ENCODE results near the gene LNP1.
"Not testable (repeated sequence)": the region's sequence is repeated elsewhere in the genome, so short reads cannot be mapped to it uniquely, and the experiment has no call there.

LNP1 gene, protein sequence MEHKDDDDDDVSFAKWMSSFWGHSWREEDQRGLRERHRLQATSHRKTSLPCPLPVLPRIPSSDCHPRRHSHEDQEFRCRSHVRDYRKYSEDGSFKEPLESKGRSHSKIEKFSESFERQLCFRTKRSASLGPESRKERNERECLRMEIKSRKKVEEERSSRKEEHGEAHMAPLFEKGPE

GRCh38 chr3:100400780-100401673 lies at the start of gene LNP1, which contains the start of gene TOMM70:
Gene LNP1, plus strand, starts transcription at chr3:100401539. Its CDS starts 28,191 bp downstream, at chr3:100429730.
Gene TOMM70, minus strand, starts transcription at chr3:100401089. Its CDS starts 140 bp downstream, at chr3:100400949.
- DNase-seq (ENCODE audit: low read depth): peak; percentile 77

- not testable (repeated sequence) for DNase-seq (ENCODE audit: low read depth)
Observed at GRCh38 chr3:100351770-100352169, 49.6 kb upstream of the LNP1 start.

DNA sequence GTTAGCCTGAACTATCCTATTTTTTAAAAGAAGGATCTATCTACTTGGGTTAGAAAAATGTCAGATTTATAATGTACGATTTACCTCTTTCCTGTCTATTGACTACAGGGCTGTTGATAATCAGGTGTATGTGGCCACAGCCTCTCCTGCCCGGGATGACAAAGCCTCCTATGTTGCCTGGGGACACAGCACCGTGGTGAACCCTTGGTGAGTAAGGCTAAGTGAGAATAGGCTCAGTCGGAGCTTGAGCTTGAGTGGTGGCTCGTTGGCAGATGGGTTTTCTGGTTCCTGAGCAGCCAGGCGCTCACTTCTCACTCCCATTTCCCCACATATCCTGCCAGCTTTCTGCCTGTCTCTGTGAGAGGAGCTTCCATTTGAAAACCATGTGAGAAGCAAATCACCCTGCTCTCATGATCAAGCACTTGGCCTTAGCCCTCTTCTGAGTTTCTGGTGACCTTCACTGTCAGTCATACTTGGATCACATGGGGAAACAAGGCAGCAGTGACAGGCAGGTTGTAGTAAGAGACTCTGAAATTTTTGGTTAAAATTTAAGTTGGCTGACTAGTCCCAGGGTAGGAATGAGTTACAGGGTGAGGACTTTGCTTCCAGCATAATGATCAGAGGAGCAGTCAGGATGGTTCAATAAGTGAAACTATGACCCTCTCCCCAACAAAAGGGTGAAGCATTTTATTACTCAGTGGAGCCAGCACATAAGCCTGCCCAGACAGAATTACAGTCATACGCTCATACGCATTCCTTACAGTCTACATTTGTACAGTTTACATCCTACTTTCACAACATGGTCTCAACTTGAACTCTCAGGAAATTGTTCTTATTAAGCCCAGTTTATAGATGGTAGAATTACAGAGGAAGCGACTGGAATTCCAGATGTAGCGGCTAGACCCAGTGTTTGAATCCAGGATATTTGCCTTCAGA lies 48.8 kb upstream of the LNP1 start:
- DNase-seq (ENCODE audit: low read depth): no peak

- no peak for DNase-seq (ENCODE audit: low read depth)
Observed at GRCh38 chr3:100354850-100355249, 46.5 kb upstream of the LNP1 start.

DNA sequence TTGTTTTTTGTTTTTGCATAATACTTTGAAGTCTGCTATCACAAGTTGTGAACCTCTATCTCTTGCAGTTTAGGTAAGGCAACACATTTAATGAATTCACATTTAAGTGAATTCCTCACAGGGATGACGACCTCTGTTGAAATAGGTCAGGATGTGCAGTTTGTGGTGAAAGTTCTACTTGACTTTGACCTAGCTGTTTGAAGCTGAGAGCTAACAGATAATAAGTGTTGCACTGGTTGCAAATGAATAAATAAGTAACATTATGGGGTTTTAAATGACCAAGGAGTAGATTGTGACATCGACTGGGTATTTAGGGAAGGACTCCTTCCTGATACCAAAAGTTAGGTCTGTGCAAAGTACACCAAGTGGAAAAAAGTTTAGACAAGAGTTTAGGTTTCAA lies 42.9 kb upstream of the LNP1 start:
- DNase-seq (ENCODE audit: low read depth): no peak

DNA sequence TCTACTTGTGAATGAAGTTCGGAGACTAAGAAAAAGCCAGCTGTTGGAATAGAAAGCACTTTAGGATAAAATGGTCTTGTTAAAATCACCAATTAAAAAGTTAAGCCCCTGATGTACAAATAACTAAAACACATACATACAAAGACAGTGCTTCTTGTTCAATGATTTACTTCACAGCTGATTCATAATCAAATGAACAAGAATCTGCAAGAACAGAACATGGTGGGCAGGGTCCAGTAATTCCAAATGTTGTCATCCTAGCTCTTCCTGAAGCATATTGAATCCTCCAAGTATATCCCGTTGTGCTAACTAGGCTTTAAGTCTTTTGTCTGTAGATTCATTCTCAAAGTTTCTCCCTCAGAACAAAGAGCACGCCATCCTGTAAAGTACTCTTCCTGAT lies 42.3 kb upstream of the LNP1 start:
- no peak for DNase-seq (ENCODE audit: low read depth)

GRCh38 chr3:100360757-100361496 lies 40.4 kb upstream of the LNP1 start:
- no peak for DNase-seq (ENCODE audit: low read depth)

GRCh38 chr3:100361897-100362296 lies 39.4 kb upstream of the LNP1 start:
- no peak for DNase-seq (ENCODE audit: low read depth)

DNA sequence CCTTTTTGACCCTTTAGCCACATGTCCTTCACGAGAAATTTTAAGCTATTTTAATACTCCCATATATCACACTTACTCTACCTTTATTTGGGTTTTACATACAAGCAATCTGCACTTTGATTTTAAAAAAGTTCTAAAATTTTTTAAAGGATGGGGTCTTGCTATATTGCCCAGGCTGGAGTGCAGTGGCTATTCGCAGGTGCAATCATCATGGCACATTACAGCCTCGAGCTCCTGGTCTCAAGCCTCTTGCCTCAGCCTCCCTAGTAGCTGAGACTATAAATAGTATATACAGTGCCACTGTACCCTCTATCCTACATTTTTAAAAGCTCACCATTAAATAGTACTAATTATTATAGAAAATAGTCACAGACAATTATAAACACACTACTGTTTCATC lies 36.9 kb upstream of the LNP1 start:
- no peak for DNase-seq (ENCODE audit: low read depth)

DNA sequence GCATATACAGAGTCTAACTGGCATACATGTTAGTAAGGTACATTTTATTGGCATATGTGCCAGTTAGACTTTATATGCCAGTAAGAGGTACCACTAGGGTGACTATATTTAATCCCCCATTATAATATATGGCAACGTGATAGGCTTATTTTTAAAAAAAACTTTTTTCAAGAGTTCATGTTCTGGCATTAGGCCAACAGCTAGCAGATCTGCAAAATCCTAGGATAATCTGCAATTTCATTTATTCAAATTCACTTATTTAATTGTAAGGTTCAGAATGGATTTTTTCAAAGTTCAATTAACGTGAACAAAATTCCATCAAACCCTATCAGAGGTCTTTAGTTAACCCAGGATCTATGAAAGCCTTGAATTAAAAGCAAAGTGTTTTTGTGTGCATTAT lies 34.9 kb upstream of the LNP1 start:
- DNase-seq (ENCODE audit: low read depth): no peak

DNA sequence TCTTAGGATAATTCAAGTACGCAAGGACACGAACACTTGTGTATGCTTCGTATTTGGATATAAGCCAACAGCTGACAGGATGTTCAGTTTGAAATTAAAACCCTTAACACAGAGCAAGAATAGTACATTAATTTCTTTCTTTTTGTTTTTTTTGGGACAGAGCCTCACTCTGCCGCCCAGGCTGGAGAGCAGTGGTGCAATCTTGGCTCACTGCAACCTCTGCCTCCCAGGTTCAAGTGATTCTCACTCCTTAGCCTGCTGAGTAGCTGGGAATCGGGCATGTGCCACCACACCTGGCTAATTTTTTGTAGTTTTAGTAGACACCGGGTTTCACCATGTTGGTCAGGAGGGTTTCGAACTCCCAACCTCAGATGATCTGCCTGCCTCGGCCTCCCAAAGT lies 32.9 kb upstream of the LNP1 start:
- DNase-seq (ENCODE audit: low read depth): no peak

DNA sequence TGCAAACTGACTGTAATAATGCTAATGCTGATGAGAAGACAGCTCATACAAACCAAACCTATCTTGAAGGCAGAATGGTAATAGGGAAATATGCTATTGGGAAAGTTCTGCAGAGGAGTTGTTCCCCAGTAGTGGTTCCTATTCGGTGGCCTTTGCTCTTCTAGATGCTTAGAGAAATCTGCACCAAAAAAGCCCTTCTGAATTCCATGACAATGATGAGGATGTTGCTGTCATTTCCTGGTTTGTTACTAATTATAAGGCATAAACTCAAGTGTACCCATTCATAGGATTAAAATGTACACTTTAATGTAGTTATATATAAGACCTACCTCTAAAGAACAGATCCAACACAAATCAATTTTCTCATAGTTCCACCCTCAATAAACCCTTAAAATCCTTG lies 30.6 kb upstream of the LNP1 start:
- no peak for DNase-seq (ENCODE audit: low read depth)

DNA sequence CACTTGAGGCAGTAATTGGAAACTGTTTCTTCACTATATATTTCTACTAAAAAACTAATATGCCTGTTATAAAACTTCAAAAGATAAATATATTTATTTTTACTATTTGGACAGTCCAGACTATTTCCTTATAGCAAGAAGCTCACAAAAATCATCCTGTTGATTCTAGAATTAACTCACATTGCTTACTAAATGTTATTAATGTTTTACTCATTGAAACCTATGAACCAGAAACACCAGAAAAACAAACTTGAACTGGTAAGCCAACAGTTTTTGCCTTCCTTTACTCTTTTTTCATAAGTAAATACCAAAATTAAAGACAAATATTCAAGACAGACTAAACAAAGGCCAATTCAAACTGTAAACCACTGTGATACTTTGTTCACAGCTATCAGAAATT lies 26.8 kb upstream of the LNP1 start:
- DNase-seq (ENCODE audit: low read depth): no peak

GRCh38 chr3:100376301-100376700 lies 25.0 kb upstream of the LNP1 start:
- no peak for DNase-seq (ENCODE audit: low read depth)

GRCh38 chr3:100384733-100385525 lies 16.4 kb upstream of the LNP1 start:
- DNase-seq (ENCODE audit: low read depth): no peak

GRCh38 chr3:100386437-100387074 lies 14.8 kb upstream of the LNP1 start:
- no peak for DNase-seq (ENCODE audit: low read depth)

DNA sequence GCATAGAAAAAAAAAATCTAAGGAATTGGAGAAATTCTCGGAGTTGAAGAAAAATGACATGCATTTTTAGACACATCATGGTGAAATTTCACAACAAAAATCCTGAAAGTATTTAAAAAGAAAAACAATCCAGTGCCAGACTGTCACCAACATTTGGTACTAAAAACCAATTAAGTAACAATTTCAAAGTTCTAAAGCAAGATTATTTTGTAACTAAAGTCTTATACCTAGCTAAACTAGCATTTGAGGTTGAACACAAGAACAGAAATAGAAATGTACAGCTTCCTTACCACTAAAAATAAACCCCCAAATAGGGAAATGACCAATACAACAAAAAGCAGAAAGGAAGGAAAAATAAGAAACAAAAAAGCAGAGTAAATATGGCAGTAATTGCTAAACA lies 12.3 kb upstream of the LNP1 start:
- no peak for DNase-seq (ENCODE audit: low read depth)

- no peak for DNase-seq (ENCODE audit: low read depth)
Observed at GRCh38 chr3:100395679-100396431, 5.5 kb upstream of the LNP1 start.

DNA sequence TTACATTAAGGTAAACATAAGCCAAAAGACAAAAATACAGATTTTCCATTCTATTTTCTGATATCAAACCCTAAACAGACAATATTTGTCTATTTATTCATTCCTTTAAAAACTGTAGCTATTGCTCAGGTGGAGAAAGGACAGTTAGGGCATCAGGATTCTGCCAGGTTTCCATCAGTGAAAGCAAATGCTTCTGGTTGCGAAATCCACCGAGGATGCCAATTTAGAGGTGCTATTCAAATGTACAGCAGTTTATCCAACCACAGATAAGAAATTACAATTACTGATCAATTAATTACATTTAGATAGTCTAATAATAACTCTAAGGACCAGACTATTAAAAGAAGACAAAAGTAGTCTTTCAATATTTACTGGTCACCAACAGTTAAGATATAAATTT lies 4.4 kb upstream of the LNP1 start:
- no peak for DNase-seq (ENCODE audit: low read depth)
